ENCODE measurements around the gene GET4. TPM values are rescaled to one million over a fixed set of nuclear protein-coding genes. Genes with fewer than 3 reads are reported as not detected.
"Not testable (repeated sequence)": the region's sequence is repeated elsewhere in the genome, so short reads cannot be mapped to it uniquely, and the experiment has no call there.

Gene GET4
- polyA plus RNA-seq, 1 donor: 46.7 TPM

DNA sequence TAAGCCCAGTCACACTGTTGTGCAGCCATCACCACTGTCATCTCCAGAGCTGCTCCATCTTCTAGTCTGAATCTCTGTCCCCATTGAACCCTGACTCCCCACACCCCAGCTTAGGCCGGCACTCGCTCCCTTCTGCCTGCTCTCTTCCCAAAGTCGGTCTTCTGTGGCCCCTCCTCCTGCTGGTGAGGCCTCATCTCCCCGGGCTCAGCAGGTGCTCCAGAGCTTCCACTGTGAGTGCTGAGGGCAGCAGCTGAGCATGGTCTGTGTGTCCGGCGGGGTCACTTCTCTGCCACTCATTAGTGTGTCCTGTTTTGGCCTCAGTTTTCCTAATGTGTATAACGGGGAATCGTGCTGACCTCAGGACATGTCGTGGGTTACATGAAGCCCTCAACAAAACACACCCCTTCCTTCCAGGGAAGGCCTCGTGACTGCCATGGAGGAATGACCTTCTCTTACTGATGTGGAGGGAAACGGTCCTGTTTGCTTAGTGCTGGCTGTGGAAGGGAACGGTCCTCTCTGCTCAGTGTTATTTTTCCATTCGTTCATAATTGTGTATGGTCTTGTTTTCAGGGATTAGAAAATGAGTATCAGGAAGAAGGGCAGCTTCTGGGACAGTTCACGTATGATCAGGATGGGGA, 4.3 kb upstream of the GET4 start:
- no peak for DNase-seq (ENCODE audit: low read depth)

DNA sequence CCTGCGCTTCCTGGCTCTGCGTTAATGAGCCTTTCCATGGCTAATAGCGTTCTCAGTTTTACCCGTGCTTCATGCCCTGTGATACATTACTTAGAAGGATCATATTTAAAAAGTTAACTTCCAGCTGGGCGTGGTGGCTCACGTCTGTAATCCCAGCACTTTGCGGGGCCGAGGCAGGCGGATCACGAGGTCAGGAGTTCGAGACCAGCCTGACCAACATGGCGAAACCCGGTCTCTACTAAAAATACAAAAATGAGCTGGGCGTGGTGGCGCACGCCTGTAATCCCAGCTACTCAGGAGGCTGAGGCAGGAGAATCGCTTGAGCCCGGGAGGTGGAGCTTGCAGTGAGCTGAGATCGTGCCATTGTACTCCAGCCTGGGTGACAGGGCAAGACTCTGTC, 3.7 kb upstream of the GET4 start:
- DNase-seq (ENCODE audit: low read depth): not testable (repeated sequence)

DNA sequence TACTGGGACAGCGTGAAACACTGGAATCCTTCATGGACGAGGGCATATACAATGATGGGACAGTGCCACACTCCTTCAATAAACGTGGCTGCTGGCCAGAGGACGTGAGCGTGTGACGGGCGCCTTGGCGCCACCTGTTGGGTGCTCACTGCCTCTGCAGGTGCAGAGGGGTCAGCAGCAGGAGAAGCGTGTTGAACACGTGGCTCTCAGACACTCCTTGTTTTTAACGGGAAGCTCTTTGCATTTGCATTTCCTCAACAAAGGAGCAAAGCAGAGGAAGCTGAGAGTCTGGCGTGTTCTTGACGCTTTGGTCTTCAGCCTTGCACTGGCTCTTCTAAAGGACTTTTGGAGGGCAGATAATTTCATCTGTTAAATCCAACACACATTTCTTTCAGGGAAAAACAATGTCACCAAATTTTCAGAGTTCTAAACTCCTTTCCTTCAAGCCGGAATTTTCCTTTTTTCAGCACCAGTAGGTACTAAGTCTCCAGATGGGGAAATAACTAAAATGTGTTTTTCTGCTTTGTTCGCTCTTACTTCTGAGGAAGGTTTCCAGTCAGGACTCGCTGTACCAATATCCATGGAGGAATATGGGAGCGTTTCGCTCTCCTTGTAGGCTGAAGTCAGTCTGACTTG, 2.9 kb upstream of the GET4 start:
- peak; percentile 45 for DNase-seq (ENCODE audit: low read depth)

DNA sequence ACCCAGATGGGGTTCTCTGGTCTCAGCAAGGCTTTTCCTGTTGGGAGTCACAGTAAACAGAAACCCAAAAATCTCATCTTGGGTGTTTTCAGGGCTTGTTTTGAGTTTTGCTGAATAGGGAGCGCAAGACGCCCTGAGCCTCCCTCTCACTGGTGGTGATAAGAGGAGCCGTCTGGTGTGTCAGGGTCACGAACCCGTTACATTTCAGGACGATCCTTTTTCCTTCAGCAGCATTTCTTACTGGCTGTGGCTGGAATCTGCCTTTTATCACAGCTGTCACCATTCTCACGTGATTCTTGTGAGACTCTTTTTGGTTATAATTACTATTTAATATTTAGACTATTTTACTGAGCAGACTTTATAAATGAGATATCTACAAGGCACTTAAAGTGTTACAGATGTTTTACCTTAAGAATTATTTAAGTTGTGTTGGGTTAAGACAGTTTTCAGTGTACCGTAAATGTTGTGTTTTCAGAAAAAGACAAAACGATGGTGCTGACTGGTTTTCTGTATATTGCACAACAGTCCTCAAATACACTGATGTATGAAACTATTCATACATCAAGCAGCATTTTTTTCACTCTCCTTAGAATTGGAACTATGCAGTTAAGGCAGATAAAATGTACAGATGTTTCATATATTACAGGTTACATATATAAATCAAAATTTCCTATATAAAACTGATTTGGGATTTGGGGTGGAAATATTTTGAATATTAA, 2.2 kb upstream of the GET4 start:
- no peak for DNase-seq (ENCODE audit: low read depth)

DNA sequence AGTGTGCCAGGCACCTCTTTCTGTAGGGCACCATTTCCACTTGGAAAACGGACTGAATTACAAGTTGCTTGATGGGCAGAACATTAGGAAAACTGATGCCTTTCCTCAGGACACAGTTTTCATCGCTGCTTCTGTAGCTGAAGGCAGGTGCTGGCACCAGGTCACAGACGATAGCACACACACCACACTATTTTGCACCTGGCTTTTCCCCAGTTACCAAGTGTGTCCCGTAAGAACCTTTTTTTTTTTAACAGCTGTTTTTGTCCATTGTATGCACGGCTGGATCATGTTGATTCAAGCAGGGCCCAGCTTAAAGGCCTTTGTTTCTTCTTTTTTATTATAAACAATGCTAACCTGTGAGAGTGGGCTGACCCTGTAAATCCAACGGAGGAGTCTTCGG, 1.3 kb upstream of the GET4 start:
- no peak for DNase-seq (ENCODE audit: low read depth)

DNA sequence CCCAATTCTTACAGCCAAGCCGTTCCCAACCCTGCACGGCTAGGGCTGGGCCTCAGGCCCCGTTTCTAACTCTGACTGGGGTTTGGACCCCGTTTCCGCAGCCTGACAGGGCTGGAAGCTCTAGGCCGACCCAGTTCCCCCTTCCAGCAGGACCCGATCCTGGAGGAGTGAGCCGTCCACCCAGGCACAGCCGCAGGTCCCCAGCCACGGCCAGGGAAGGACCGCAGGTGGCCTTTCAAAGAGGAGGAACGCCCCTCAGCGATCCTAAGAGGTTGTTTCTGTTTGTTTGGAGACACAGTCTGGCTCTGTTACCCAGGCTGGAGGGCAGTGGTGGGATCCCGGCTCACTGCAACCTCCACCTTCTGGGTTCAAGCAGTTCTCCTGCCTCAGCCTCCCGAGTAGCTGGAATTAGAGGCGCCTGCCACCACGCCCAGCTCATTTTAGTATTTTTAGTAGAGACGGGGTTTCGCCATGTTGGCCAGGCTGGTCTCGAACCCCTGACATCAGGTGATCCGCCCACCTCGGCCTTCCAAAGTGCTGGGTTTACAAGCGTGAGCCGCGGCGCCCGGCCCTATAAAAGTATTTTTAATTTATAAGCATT, 778 bp upstream of the GET4 start:
- DNase-seq (ENCODE audit: low read depth): no peak

DNA sequence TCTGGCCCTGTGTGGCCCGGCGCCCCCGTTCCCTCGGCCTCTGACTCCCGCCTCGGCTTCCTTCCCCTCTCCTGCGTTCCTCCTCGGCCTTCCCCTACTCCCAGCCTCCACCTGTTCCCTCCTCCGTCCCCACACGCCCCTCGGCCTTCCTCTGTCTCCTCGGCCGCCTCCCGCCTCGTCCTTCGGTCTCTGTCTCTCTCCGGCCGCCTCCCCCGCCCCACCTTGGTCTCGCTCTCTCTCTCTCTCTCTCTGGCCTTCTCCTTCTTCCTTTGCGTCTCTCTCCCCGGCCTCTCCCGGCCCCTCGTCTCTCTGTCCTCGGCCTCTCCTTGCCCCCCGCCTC, 588 bp downstream of the GET4 start:
- no peak for DNase-seq (ENCODE audit: low read depth)

DNA sequence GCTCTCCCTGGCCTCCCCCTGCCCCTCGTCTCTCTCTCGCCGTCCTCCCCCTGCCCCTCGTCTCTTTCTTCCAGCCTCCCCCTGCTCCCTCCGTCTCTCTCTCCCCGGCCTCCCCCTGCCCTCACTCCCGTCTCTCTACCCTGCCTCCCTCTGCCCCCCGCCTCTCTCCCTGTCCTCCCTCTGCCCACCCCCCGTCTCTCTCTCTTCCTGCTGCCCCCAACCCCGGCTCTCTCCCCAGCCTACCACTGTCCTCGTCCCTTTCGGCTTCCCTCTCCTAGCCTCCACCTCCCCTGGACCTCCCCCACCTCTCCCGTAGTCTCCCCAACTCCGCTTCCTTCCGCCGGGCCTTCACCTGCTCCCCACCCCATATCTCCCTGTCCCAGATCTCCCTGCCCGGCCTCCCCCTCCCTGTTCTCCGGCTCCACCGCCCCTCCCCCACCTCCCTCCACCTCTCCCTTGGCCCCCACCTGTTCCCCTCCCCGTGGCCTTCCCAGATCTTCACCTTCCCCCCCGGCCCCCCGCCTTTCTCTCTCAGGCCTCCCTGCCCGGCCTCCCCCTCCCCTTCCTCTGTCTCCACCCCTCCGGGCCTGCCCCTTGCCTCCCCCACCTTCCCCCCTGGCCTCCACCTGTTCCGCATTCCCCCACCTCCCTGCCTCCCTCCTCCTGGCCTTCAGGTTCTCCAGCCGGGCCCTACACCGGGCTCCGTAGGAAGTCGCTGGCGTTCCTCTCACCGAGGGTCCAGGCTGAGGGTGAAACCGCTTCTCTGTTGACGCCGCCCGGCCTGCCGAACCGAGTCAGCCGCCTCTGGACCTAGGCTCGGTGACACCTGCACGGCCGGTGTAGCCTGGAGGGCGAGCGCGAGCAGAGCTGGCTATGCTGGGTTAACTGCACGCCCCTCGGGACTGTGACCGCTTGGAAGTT, 1.2 kb downstream of the GET4 start:
- DNase-seq (ENCODE audit: low read depth): no peak

DNA sequence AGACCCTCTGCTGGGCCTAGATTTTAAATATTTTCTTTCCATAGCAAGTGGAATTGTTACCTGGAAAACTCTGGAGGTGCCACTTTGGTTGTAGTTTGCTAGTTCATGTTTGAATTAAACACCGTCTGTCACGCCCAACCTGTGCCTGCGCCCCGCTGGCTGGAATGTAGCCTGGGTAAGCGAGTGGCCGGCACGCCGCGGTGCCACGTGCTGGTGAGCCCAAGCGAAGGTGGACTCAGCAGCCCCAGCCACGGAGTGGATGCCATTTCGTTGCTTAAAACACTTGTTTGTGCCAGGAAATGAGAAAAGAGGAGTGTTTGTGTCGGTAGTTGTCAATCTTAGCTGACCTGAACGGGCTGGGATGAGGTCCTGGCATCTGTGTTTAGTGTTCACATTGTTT, 2.7 kb downstream of the GET4 start:
- no peak for DNase-seq (ENCODE audit: low read depth)

DNA sequence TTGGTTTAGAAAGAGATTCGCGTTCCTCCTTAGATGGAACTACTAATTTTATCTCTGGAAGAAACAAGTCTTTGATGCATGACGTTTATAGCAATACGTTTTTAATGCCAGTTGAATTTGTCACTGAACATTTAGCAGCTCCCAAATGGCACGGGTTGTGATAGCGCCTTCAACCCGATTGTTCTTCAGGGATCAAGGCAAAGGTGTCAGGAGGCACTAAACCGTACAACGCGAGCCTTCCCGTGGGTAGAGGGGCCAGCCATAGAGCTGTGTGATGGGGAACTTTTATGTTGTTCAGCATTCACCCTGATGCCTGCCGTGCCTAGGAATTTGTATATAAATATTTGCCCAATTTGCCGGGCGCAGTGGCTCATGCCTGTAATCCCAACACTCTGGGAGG, 3.4 kb downstream of the GET4 start:
- no peak for DNase-seq (ENCODE audit: low read depth)

DNA sequence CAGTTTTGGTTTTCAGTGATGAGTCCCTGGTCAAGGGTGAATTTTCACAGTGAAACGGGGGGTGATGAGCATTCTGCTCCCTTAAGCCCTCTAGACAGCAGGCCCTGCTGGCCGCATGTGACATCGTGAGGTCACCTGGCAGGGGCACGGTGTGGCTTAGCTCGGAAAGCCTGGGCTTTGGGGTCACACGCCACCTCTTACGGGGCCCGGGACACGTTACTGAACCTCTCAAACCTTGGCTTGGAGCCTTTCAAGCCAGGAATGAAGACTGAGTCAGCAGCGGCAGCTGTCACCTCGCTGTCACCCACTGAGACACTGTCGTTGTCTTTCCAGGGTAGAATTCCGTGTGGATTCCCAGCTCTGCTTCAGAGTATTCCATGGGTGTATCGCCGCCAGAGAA, 4.1 kb downstream of the GET4 start:
- no peak for DNase-seq (ENCODE audit: low read depth)

DNA sequence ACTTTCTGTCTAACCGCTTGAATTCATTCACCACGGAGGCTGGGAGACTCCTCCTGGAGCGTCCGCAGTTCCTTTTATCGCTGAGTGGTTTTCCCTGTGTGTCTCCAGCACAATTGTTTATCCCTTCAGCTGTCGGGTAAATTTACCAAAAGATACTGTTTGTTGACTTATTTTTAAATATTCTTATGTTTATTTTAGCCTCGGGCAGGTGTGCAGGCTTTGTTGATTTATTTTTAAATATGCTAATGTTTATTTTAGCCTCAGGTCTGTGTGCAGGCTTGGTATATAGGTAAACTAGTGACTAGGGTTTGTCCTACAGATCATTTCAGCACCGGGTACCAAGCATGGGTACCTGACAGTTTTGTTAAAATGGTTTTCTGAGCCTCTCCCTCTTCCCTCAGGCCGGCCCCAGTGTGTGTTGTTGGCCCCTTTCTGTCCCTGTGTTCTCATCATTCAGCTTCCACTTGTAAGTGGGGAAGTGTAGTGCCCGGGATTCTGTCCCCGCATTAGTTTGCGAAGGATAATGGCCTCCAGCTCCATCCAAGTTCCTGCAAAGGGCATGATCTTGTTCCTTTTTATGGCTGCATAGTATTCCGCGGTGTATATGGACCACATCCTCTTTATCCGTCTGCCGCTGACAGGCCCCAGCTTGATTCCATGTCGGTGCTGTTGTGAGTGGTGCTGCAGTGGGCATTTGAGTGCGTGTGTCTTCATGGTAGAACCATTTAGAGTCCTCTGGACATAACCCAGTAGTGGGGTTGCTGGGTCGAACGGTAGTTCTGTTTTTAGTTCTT, 5.3 kb downstream of the GET4 start:
- DNase-seq (ENCODE audit: low read depth): no peak

DNA sequence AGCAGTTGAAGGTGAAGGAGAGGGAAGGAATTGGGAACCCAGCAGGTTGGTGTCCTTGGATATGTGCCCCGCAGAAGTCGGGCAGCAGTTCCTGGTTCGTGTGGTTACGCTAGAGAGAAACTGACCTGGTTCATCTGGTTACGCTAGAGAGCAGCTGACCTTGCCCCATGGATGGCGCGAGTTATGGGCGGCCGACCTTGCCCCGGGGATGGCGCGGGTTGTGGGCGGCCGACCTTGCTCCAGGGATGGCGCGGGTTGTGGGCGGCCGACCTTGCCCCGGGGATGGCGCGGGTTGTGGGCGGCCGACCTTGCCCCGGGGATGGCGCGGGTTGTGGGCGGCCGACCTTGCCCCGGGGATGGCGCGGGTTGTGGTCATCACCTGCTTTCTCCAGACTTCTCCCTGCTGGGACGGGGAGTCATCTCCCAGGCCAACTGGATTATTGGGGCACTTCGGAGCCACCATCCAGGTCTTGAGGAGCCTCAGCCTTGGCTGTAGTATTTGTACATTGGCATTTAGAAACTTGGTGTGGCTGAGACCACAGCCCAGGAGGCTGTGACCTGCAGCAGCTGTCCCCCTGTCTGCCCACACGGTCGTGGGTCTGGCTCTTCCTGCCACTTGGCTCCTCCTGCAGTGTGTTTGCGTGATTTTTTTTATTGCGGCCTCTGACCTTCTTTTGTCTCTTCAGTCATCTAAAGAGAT, 6.1 kb downstream of the GET4 start:
- DNase-seq (ENCODE audit: low read depth): no peak

DNA sequence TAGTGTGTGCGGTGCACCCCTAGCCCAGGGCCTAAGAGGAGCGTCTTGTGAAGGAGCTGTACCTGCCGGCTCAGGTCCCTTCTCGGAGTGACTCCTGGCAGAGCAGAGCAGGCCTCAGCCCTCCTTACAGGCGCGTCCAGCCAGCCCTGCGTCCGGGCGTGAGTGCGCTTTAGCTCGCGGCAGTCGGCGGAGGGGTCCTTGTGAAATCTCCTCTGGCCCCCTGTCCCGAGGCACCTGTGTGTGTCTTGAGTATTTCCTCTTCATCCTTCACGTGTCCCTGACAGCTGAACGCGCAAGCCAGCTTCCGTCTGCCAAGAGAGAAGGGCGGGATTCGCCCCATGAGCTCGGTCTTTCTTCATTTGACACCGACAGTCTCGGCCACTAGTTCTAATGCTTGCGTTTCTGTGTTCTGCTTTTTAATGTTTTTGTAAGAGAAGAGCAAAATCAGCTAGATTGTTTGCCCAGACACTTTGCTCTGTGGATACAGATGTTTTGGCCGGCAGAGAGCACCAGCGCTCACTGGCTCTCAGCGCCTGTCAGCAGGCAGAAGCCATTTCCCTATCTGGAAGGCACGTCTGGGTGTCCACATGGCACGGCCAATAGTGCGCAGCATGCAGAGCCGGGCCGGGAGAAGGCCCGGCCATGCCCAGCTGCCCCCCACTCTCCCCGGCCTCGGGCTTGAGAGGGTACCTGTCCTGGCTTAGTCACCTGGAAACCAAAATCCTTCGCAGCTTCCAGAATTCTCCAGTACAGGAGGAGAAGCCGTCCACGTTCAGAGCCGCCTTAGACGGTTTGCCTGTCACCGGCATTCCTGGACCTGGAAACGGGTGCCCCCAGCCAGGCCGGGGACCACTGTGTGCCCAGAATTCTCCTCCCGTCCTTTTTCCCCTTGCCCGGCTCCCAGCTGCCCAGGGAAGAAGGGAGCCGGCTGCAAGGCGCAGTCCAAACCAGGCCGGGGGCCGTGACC, 7.0 kb downstream of the GET4 start:
- DNase-seq (ENCODE audit: low read depth): no peak

DNA sequence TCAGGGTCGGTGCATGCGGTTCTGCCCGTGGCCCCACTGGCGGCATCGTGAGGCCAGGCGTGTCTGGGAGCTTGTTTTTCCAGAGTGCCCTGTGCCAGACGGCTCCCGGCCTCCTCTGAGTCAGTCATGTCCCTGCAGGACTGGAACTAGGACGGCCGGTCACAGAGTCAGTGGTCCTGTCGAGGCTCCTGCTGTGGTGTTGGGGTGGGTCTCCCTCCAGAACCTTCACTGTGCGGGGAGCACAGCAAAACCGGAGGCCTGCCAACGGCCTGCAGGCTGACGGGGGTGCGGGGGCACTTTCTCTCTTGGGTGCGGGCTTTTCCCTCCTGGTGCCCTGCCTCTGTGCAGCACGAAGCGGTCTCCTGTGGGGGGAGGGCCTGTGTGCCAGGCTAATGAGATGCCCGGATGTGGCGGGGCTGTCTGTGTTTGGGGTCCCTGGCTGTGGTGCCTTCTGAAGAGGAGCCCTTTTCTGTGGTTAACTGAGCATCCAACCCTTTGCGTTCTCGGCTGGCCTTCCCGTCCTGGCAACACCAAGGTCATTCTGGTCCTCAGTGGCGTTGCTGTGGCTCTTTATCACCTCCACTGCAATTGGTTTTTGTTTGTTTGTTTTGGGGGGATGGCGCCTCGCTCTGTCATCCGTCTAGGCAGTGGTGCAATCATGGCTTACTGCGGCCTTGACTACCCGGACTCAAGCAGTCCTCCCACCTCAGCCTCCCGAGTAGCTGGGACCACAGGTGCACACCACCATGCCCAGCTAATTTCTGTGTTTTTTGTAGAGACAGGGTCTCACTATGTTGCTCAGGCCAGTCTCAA, 8.0 kb downstream of the GET4 start:
- DNase-seq (ENCODE audit: low read depth): no peak

DNA sequence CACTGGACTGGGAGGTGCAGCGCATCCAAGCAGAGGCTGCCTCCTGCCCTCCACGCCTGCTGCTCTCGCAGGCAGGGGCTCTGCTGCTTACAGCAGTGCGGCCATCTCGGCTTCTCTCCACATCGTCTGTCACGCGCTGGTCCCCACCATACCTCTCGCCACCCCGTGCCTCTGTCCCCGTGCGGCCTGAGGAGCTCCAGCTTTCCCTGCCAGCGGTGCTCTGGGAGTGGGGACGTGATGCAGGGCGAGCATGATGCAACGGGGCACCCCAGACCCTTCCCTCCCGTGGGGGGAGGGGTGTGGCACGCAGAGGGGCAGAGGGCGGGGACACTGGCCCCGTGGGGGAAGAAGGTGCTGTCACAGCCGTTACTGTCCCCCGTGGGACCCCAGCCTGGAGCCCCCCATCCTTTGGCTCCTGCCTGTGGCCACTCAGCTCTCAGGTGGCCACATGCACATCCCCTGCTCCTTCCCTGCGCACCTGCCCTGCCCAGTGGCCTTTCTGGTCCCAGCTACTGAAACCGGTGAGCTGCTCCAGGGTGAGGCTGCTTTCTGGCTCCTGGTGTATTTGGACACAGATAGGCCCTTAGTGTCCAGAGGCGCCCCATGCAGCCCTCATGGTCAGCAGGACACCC, 9.0 kb downstream of the GET4 start:
- no peak for DNase-seq (ENCODE audit: low read depth)

DNA sequence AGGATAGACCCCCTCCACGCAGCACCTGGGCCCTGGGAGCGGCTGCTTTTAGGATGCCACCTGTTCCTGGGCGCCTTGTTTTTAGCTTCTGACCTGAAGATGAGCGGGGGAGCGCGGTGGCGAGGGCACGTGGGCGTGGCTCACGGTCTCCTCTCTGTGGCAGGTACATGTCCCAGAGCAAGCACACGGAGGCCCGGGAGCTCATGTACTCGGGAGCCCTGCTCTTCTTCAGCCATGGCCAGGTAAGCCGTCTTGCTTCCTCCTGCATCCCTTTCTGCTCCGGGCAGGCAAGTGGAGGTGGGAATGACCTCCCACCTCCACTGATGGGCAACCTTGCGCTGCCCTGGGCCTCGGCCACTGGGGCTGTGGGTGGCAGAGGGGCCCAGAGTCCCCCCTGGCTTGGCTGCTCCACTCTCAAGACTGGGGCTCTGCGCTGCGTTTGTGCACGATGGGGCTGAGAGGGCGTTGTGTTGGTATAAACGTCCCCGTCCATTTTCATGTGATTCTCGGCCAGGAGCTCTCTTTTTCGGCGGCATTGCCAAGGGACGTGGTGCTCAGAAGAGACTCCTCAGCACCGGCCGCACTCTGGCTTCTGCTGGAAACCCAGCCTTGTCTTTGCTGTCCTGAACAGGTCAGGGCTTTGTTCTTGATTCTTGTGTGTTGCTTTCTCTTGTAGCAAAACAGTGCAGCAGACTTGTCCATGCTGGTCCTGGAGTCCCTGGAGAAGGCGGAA, 9.7 kb downstream of the GET4 start:
- DNase-seq (ENCODE audit: low read depth): no peak

All from forelimb muscle (tissue), 1 donor.